ENCODE data around the gene PEX5L. TPM values are rescaled to one million over a fixed set of nuclear protein-coding genes. Genes with fewer than 3 reads are reported as not detected.

The PEX5L gene
- total RNA-seq, 2 experiments from 2014 or later, result not detected

GRCh38 chr3:179961071-179961702, 75.5 kb downstream of the PEX5L start:
- H3K4me3 Mint-ChIP-seq, result no peak overlapping the region
- H3K27me3 Mint-ChIP-seq, result peaks cover 39% of the 10 kb centered on the region
- Histone ChIP-seq H3K4me1 (ENCODE audit: insufficient read depth, low read length) (no peaks in the 10 kb centered on the region), H3K27me3 (ENCODE audit: control insufficient read depth in 1 of 2, insufficient read depth in 2 of 2, low read length in 2 of 2) (peaks cover 0 to 3% of the 10 kb centered on the region in 2 experiments), H3K36me3 (ENCODE audit: insufficient read depth, low read length) (no peaks in the 10 kb centered on the region), H3K4me3 (ENCODE audit: low read length) (no peak overlapping the region), H3K27ac (ENCODE audit: low read depth in 1 of 2, low read length in 2 of 2) (no peak overlapping the region), H3K9me3 (ENCODE audit: control insufficient read depth in 1 of 2, insufficient read depth in 1 of 2, low read length in 2 of 2) (no peaks in the 10 kb centered on the region)
- ChIA-PET POLR2A (no interaction called here), CTCF (no interaction called here)
- H3K9me3 Mint-ChIP-seq, result no peaks in the 10 kb centered on the region
- H3K27ac Mint-ChIP-seq, result no peak overlapping the region
- intact Hi-C loops (cut with DNase I, micrococcal nuclease), result no loop called here
- TF ChIP-seq CTCF (IDR thresholded peaks at IDR 0.05), result no peak
- H3K36me3 Mint-ChIP-seq (ENCODE audit: low read depth), result no peaks in the 10 kb centered on the region
- H3K4me1 Mint-ChIP-seq (ENCODE audit: low read depth), result no peaks in the 10 kb centered on the region
- ATAC-seq (ENCODE audit: poor library complexity) (no peak), DNase-seq (no peak)

DNA sequence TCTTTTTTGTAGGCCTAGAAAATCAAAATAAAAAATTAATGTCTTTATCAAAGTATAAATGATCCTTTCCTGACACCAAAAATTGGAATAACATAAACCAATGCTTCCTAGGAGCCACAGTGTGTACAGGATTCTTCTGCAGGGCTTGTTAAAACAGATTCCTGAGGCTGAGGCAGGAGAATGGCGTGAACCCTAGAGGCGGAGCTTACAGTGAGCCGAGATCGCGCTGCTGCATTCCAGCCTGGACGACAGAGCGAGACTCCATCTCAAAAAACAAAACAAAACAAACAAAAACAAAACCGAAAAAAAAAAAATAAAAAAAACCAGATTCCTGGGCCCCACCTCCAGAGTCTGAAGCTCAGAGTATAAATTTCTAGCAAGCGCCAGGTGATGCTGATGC, 78.0 kb downstream of the PEX5L start:
- DNase-seq, result no peak
- Mint-ChIP-seq H3K27me3 (peaks cover 27% of the 10 kb centered on the region), H3K4me1 (ENCODE audit: low read depth) (no peaks in the 10 kb centered on the region), H3K27ac (no peak overlapping the region), H3K9me3 (no peaks in the 10 kb centered on the region), H3K36me3 (ENCODE audit: low read depth) (no peaks in the 10 kb centered on the region), H3K4me3 (no peak overlapping the region)
- no peak overlapping the region for H3K4me3 ChIP-seq (ENCODE audit: low read length)
- intact Hi-C loops (cut with DNase I, micrococcal nuclease), result no loop called here
- CTCF ChIA-PET, result no interaction called here
- no peaks in the 10 kb centered on the region for H3K9me3 ChIP-seq (ENCODE audit: control insufficient read depth in 1 of 2, insufficient read depth in 1 of 2, low read length in 2 of 2)
- TF ChIP-seq CTCF (IDR thresholded peaks at IDR 0.05), result no peak
- no peaks in the 10 kb centered on the region for H3K36me3 ChIP-seq (ENCODE audit: insufficient read depth, low read length)
- POLR2A ChIA-PET, result no interaction called here
- no peak overlapping the region for H3K27ac ChIP-seq (ENCODE audit: low read depth in 1 of 2, low read length in 2 of 2)
- H3K27me3 ChIP-seq (ENCODE audit: control insufficient read depth in 1 of 2, insufficient read depth in 2 of 2, low read length in 2 of 2), result peaks cover 0 to 3% of the 10 kb centered on the region in 2 experiments
- ATAC-seq (ENCODE audit: poor library complexity), result no peak
- H3K4me1 ChIP-seq (ENCODE audit: insufficient read depth, low read length), result no peaks in the 10 kb centered on the region

DNA sequence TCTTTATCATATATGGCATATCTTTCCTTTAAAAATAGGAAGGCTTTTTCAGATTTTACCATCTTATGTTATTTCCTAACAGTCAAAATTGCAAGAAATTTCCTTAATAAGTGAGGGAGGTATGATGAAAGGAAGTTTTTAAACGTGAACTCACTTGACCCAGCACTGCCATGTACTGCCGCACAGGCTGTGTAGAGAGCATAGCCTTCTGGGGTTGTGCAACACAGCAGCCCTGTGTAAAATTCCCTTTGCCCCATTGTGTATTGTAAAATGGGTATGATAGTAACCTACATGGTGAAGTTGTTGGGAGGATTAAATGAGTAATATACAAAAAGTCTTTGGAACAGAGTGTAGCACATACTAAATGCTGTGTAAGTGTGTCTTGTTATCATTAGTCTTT, 78.6 kb downstream of the PEX5L start:
- ChIA-PET CTCF (no interaction called here), POLR2A (no interaction called here)
- no peaks in the 10 kb centered on the region for H3K4me1 Mint-ChIP-seq (ENCODE audit: low read depth)

More for the DNA sequence above, 78.6 kb downstream of the PEX5L start:
- Mint-ChIP-seq H3K9me3 (no peaks in the 10 kb centered on the region), H3K36me3 (ENCODE audit: low read depth) (no peaks in the 10 kb centered on the region), H3K27me3 (peaks cover 31% of the 10 kb centered on the region), H3K4me3 (no peak overlapping the region), H3K27ac (no peak overlapping the region)
- no peak for DNase-seq
- Histone ChIP-seq H3K27me3 (ENCODE audit: control insufficient read depth in 1 of 2, insufficient read depth in 2 of 2, low read length in 2 of 2) (peaks cover 0 to 3% of the 10 kb centered on the region in 2 experiments), H3K4me1 (ENCODE audit: insufficient read depth, low read length) (no peaks in the 10 kb centered on the region), H3K9me3 (ENCODE audit: control insufficient read depth in 1 of 2, insufficient read depth in 1 of 2, low read length in 2 of 2) (no peaks in the 10 kb centered on the region), H3K4me3 (ENCODE audit: low read length) (no peak overlapping the region), H3K36me3 (ENCODE audit: insufficient read depth, low read length) (no peaks in the 10 kb centered on the region), H3K27ac (ENCODE audit: low read depth in 1 of 2, low read length in 2 of 2) (no peak overlapping the region)
- intact Hi-C loops (cut with DNase I, micrococcal nuclease), result no loop called here
- no peak for ATAC-seq (ENCODE audit: poor library complexity)
- no peak for TF ChIP-seq CTCF (IDR thresholded peaks at IDR 0.05)

Data from CD4-positive, alpha-beta T cell (primary cell).